ENCODE measurements around the gene PTGIS.

- TF ChIP-seq CTCF (IDR thresholded peaks at IDR 0.05) (no peak), POLR2AphosphoS5 (IDR thresholded peaks at IDR 0.05) (no peak)
These were observed 27.7 kb downstream of the PTGIS start for GRCh38 chr20:49540232-49540620.
